HFFc6 (cell line): ENCODE results near the gene PPM1E. TPM values are rescaled to one million over a fixed set of nuclear protein-coding genes. Genes with fewer than 3 reads are reported as not detected.

Experiments used
- DNase-seq: peaks from one replicate; pipeline ENCODE4 v3.0.0-alpha.2; 2018
- H3K27ac Mint-ChIP-seq: 2 replicates; pipeline ENCODE4 v1.8.0; 2020; ENCODE audit warnings: mild to moderate bottlenecking, mixed read lengths
- H3K27me3 Mint-ChIP-seq: 2 replicates; pipeline ENCODE4 v1.8.0; 2021; ENCODE audit warnings: mild to moderate bottlenecking, moderate library complexity, mixed read lengths; ENCODE audit not compliant: insufficient read depth
- H3K36me3 Mint-ChIP-seq: 2 replicates; pipeline ENCODE4 v1.8.0; 2021; ENCODE audit warnings: low read depth, mixed read lengths
- H3K4me1 Mint-ChIP-seq: 2 replicates; pipeline ENCODE4 v1.8.0; 2020; ENCODE audit warnings: low read depth, mixed read lengths
- H3K4me3 Mint-ChIP-seq: 2 replicates; pipeline ENCODE4 v1.8.0; 2020; ENCODE audit warnings: mild to moderate bottlenecking, moderate library complexity, mixed read lengths
- H3K9me3 Mint-ChIP-seq: 2 replicates; pipeline ENCODE4 v1.8.0; 2020; ENCODE audit warnings: mild to moderate bottlenecking, mixed read lengths
- total RNA-seq, 6 experiments: library from RNA; stranded (reverse); fragmentation: NEBNext Ultra II Directional; extraction: Animal tissue kit (Norgen Biotek cat#: 25700); gene quantifications; 2 replicates in 1 of 6; 3 replicates in 5 of 6; pipeline ENCODE4 v1.2.3, GENCODE V29; 2021
- TF ChIP-seq, protein P1 (sequence below): fragments of 200-600 bp; sonication (generic); IDR thresholded peaks from 2 replicates; pipeline ENCODE4 v1.5.0; 2021; ENCODE audit warnings: antibody characterized with exemption, mild to moderate bottlenecking

Gene PPM1E
- total RNA-seq, 6 experiments from 2014 or later: not detected

GRCh38 chr17:59010026-59010425 is 254.4 kb downstream of the PPM1E start:
- DNase-seq: no peak
- H3K4me1 Mint-ChIP-seq: peaks cover 6% of the 10 kb centered on the region; the same call in 1 of the 2 replicates
- H3K27me3 Mint-ChIP-seq: no peaks in the 10 kb centered on the region; the same call in 1 of the 2 replicates
- peak overlapping the region; percentile 47 for H3K27ac Mint-ChIP-seq
- H3K36me3 Mint-ChIP-seq: no peaks in the 10 kb centered on the region
- no peaks in the 10 kb centered on the region for H3K9me3 Mint-ChIP-seq
- TF ChIP-seq, protein P1, sequence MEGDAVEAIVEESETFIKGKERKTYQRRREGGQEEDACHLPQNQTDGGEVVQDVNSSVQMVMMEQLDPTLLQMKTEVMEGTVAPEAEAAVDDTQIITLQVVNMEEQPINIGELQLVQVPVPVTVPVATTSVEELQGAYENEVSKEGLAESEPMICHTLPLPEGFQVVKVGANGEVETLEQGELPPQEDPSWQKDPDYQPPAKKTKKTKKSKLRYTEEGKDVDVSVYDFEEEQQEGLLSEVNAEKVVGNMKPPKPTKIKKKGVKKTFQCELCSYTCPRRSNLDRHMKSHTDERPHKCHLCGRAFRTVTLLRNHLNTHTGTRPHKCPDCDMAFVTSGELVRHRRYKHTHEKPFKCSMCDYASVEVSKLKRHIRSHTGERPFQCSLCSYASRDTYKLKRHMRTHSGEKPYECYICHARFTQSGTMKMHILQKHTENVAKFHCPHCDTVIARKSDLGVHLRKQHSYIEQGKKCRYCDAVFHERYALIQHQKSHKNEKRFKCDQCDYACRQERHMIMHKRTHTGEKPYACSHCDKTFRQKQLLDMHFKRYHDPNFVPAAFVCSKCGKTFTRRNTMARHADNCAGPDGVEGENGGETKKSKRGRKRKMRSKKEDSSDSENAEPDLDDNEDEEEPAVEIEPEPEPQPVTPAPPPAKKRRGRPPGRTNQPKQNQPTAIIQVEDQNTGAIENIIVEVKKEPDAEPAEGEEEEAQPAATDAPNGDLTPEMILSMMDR: no peak
- H3K4me3 Mint-ChIP-seq: no peak overlapping the region

DNA sequence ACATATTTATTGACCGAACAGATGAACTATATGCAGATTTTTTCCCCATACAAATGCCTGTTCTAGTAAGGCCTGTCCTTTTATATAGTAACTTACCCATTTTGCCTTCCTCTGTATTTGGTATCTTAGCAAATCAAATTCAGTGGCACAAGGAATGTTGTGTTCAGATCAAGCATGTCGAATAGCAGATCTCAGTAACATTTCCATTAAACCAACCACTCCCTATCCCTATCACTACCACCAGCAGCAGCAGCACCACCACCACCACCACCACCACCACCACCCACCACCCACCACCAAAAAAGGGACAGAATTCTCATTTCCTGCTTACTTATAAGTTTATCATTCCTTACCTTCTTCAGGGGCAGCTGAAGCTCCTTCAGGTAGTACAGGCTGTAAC is 256.3 kb downstream of the PPM1E start:
- no peaks in the 10 kb centered on the region; the same call in 1 of the 2 replicates for H3K27me3 Mint-ChIP-seq
- TF ChIP-seq, protein P1: no peak
- no peak overlapping the region for H3K27ac Mint-ChIP-seq
- DNase-seq: no peak
- H3K4me1 Mint-ChIP-seq: peaks cover 6% of the 10 kb centered on the region; the same call in 1 of the 2 replicates
- H3K9me3 Mint-ChIP-seq: no peaks in the 10 kb centered on the region
- H3K4me3 Mint-ChIP-seq: no peak overlapping the region
- no peaks in the 10 kb centered on the region for H3K36me3 Mint-ChIP-seq

GRCh38 chr17:59018019-59018418 is 262.4 kb downstream of the PPM1E start:
- no peaks in the 10 kb centered on the region; the same call in 1 of the 2 replicates for H3K27me3 Mint-ChIP-seq
- peaks cover 5% of the 10 kb centered on the region; the same call in 1 of the 2 replicates for H3K36me3 Mint-ChIP-seq
- H3K27ac Mint-ChIP-seq: no peak overlapping the region
- TF ChIP-seq, protein P1: no peak
- H3K9me3 Mint-ChIP-seq: no peaks in the 10 kb centered on the region
- H3K4me1 Mint-ChIP-seq: no peaks in the 10 kb centered on the region
- no peak overlapping the region for H3K4me3 Mint-ChIP-seq
- DNase-seq: no peak

DNA sequence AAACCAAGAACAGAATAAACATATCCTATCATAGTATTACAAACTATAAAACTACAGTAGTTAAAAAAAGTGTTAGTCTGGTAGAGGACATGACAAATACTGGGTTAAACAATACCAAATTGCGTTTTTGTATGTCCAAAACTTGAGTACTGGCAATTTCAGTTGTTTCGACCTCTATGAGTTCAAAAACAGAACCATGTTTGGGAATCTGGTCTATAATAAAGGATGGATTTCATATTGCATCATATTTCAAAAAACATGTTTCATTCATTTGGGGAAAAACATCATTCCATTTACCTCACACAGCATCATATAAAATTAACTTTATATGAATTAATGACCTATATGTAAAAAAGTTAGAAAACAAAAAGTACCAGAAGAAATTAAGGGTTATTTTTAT is 269.3 kb downstream of the PPM1E start:
- H3K27ac Mint-ChIP-seq: no peak overlapping the region
- H3K9me3 Mint-ChIP-seq: no peaks in the 10 kb centered on the region
- H3K4me3 Mint-ChIP-seq: no peak overlapping the region
- no peak for DNase-seq
- H3K36me3 Mint-ChIP-seq: peaks cover 12% of the 10 kb centered on the region
- no peaks in the 10 kb centered on the region for H3K4me1 Mint-ChIP-seq
- TF ChIP-seq, protein P1: no peak
- H3K27me3 Mint-ChIP-seq: no peaks in the 10 kb centered on the region

DNA sequence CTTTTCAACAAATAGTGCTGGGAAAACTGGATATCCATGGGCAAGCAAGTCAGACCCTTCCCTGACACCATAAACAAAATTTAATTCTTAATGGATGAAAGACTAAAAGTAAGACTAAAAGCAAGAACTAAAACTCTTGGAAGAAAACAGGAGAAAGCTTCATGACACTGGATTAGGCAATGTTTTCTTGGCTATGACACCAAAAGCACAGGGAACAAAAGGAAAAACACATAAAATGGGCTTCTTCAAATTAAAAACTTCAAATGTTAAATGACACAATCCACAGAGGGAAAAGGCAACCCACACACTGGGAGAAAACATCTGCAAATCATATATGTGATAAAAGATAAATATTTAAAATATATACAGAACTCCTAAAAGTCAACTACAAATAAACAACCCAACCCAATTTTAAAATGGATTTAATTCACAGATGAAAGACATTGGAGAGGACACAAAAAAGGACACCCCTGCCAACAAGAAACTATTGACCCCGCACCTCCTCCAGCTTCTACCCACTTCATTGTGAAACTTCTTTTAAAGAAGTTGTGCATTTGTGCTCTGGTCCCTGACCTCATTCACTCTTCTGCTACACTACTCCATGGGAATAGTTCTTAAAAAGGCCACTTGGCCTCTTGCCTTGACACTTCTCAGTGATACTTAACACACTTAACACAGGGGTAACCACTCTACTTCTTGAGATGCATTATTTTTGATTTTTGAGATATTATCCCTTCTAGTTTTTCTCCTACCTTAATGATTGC is 270.7 kb downstream of the PPM1E start:
- DNase-seq: no peak
- TF ChIP-seq, protein P1: no peak
- Mint-ChIP-seq H3K27ac (no peak overlapping the region), H3K4me1 (no peaks in the 10 kb centered on the region), H3K9me3 (no peaks in the 10 kb centered on the region), H3K4me3 (no peak overlapping the region), H3K27me3 (no peaks in the 10 kb centered on the region), H3K36me3 (peaks cover 9% of the 10 kb centered on the region)
